Small intestine (tissue), 7 donors: ENCODE data around the gene DHRS1. TPM values are rescaled to one million over a fixed set of nuclear protein-coding genes. Genes with fewer than 3 reads are reported as not detected.

Source experiments
- DNase-seq, 2 donors: peaks; one replicate each; pipeline versions ENCODE4 v3.0.0 to v3.0.0-alpha.2; 2013
- FAIRE-seq: peaks from 2 replicates; lab custom pipeline; 2012; peaks lifted over from hg19 to GRCh38; lab: Jason Lieb, UNC
- H3K27ac ChIP-seq, 3 donors: one replicate each; pipeline ENCODE4 v1.5.1; 2013; ENCODE audit warnings: low read length in 2 of 3, mild to moderate bottlenecking in 2 of 3, control low read depth in 1 of 3, inconsistent platforms in 1 of 3, low read depth in 1 of 3, moderate library complexity in 1 of 3
- H3K27me3 ChIP-seq, 3 donors: one replicate each; pipeline ENCODE4 v1.6.1; 2013; ENCODE audit warnings: low read length in 3 of 3, inconsistent platforms in 1 of 3; ENCODE audit not compliant: control insufficient read depth in 3 of 3, insufficient read depth in 3 of 3
- H3K36me3 ChIP-seq, 3 donors: one replicate each; pipeline ENCODE4 v1.6.1; 2013; ENCODE audit warnings: low read length in 3 of 3, inconsistent platforms in 1 of 3, low read depth in 1 of 3, mild to moderate bottlenecking in 1 of 3, moderate library complexity in 1 of 3; ENCODE audit not compliant: control insufficient read depth in 3 of 3, insufficient read depth in 2 of 3
- H3K4me1 ChIP-seq, 3 donors: one replicate each; pipeline ENCODE4 v1.6.1; 2013; ENCODE audit warnings: low read length in 2 of 3, inconsistent platforms in 1 of 3, low read depth in 1 of 3, mild to moderate bottlenecking in 1 of 3, moderate library complexity in 1 of 3; ENCODE audit not compliant: control insufficient read depth in 3 of 3, insufficient read depth in 2 of 3
- H3K4me3 ChIP-seq, 3 donors: one replicate each; pipeline ENCODE4 v1.5.1; 2013; ENCODE audit warnings: low read length in 3 of 3, control low read depth in 1 of 3, inconsistent platforms in 1 of 3, low read depth in 1 of 3, mild to moderate bottlenecking in 1 of 3, moderate library complexity in 1 of 3
- H3K9me3 ChIP-seq, 2 donors: one replicate each; pipeline ENCODE4 v1.6.1; 2013; ENCODE audit warnings: low read depth in 1 of 2, low read length in 1 of 2; ENCODE audit not compliant: control insufficient read depth in 2 of 2, insufficient read depth in 1 of 2
- WGBS, 3 donors: extraction: QIAGEN DNeasy Blood & Tissue Kit; methylation state at CpG; one replicate each; pipeline ENCODE4 v1.1.7; 2013; 5-methylcytosine and 5-hydroxymethylcytosine counted together
- polyA plus RNA-seq, 4 donors: library from polyadenylated mRNA; stranded (reverse) in 3 of 4; unstranded in 1 of 4; fragments of 200-250 nt in 3 of 4; fragments of 120-200 nt in 1 of 4; gene quantifications; one replicate each; pipeline versions ENCODE4 v1.2.1 to v1.2.3, GENCODE V29; 2013
- donor health status: healthy with polysubstance abuse.
- donor health status: control.
- donor health status: control.
- donor health status: Bipolar disorder and iron deficiency.
- donor health status: healthy.

Gene DHRS1
- polyA plus RNA-seq, 4 donors, result 45.2 to 95.7 (median 66.5) TPM

DNA sequence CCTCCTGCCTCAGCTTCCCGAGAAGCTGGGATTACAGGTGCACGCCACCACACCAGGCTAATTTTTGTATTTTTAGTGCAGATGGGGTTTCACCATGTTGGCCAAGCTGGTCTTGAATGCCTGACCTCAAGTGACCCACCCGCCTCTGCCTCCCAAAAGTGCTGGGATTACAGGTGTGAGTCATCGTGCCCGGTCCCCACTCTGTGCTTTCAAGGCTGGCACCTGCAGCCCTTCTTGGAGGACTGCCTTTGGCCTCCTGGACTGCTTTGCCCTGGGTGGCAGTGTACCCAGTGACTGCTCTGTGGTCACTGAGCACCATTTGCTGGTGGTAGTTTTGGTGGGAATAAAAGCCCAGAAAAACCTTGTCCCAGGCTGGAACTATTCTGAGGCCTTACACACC lies 12.6 kb downstream of the DHRS1 start:
- no peaks in the 10 kb centered on the region for H3K4me1 ChIP-seq
- H3K27ac ChIP-seq, result no peak overlapping the region
- FAIRE-seq (no peak), DNase-seq (no peak)
- WGBS, 3 donors, result 95 to 98% (median 95%) methylated on average over 5 of the region's 5 CpGs
- H3K9me3 ChIP-seq, result no peaks in the 10 kb centered on the region
- peaks cover 5 to 39% (median 16%) of the 10 kb centered on the region in 3 donors for H3K36me3 ChIP-seq
- no peak overlapping the region for H3K4me3 ChIP-seq
- H3K27me3 ChIP-seq, result no peaks in the 10 kb centered on the region

DNA sequence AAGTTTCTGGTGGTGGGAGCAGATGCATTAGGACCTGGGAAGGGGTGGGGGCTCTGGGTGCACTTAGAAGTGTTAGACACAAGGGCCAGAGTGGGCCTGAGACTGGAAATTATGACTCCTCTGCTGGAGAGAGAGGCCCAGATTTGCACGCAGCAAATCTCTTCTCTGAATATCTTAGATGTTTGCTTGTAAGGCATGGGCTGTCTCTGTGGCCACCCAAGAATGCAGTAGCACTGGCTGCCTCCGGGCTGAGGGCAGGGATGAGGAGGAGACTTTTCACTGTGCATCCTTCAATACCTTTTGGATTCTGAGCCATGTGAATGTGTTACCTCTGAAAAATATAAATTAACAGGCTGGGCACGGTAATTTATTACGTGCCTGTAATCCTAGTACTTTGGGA lies 14.2 kb downstream of the DHRS1 start:
- no peaks in the 10 kb centered on the region for H3K27me3 ChIP-seq
- no peak overlapping the region for H3K4me3 ChIP-seq
- no peaks in the 10 kb centered on the region for H3K9me3 ChIP-seq
- H3K27ac ChIP-seq, result no peak overlapping the region
- no peak for DNase-seq
- FAIRE-seq, result no peak
- peaks cover 0 to 22% (median 5%) of the 10 kb centered on the region in 3 donors for H3K36me3 ChIP-seq
- no peaks in the 10 kb centered on the region for H3K4me1 ChIP-seq
- 63 to 80% (median 79%) methylated on average over 4 of the region's 4 CpGs for WGBS, 3 donors

DNA sequence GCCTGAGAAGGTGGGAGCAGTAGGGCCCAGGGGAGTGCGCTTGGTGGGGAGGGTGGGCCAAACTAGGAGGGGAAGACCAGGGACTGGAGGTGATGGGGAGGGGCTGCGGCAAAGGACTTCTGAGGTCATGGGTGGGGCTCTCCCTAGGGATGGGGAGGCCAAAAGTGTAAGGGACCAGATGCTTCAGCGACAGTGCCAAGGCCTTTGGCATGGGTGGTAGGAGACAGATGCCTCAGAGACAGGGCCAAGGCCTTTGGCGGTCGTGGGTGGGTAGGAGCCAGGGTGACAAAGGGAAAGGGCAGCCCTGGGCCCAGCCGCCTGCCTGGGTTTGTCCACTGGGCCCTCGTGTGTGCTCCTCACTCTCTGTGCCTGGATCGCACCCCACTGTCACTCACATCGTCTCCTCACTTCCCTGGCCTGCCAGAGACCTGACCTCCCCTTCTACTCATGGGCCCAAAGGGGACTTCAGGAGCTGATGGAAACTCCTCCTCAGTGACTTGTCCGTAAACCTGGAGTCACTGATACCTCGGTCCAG lies 15.0 kb downstream of the DHRS1 start:
- WGBS, 3 donors, result 81 to 92% (median 82%) methylated on average over 10 to 11 of the region's 11 CpGs
- DNase-seq, result no peak
- H3K4me1 ChIP-seq, result no peaks in the 10 kb centered on the region
- H3K27me3 ChIP-seq, result no peaks in the 10 kb centered on the region
- no peaks in the 10 kb centered on the region for H3K9me3 ChIP-seq
- no peak overlapping the region for H3K27ac ChIP-seq
- FAIRE-seq, result no peak
- H3K36me3 ChIP-seq, result peaks cover 0 to 14% (median 0%) of the 10 kb centered on the region in 3 donors
- H3K4me3 ChIP-seq, result no peak overlapping the region

DNA sequence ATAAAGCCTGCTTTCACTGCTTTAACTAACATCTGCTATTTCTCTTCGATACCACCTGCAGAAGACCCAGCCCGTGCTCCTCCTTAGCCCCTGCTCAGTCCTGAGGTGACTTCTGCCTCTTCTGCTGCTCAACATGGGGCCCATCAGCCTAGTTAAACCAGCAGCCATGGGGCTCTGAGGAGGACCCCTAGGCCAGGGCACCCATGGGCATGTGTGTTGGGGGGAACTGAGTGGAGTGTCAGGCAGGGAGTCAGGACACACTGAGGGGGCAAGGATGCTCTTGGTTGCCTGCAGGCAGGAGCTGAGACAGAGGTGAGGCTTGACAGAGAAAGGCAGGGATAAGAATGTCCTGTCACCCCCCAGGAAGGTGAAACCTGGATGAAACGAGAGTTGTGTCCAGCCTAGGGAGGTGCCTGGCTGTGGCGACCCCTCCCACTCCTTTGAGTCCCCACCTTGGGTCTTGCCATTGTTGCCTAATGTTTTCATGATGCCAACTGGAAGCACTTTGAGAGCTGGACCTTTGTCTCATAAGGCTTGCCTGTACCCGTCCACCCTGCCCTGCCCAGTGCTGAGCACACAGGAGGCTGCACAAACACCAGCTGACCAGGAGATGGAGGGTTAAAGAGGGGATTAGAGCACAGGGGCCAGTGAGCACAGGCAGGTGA lies 15.7 kb downstream of the DHRS1 start:
- FAIRE-seq, result no peak
- H3K4me3 ChIP-seq, result no peak overlapping the region
- no peaks in the 10 kb centered on the region for H3K4me1 ChIP-seq
- H3K36me3 ChIP-seq, result peaks cover 0 to 10% (median 0%) of the 10 kb centered on the region in 3 donors
- no peaks in the 10 kb centered on the region for H3K27me3 ChIP-seq
- H3K9me3 ChIP-seq, result no peaks in the 10 kb centered on the region
- WGBS, 3 donors, result 87 to 93% (median 90%) methylated on average over 5 of the region's 5 CpGs
- no peak overlapping the region for H3K27ac ChIP-seq
- DNase-seq, result no peak

DNA sequence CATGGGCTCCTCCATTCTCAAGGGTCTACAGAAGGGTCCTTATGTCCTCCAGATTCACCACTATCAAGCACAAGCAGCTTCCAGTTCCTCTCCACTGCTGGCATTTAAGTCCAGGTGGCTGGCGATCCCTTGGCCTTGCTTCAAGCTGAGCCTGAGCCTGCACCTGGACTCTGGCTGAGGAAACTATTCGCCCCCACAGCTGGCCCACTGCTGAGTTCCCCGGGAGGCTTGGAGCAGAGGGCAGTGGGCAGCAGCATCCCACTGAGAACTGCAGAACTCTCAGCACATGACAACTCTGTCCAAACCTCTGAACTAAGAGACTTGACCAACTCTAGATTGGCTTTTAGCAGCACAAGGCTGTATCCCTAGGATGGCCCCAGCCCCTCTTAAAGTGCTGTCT lies 16.8 kb downstream of the DHRS1 start:
- H3K27me3 ChIP-seq, result no peaks in the 10 kb centered on the region
- H3K4me1 ChIP-seq, result no peaks in the 10 kb centered on the region
- WGBS, 3 donors, result 68 to 81% (median 74%) methylated on average over 3 of the region's 3 CpGs
- H3K9me3 ChIP-seq, result no peaks in the 10 kb centered on the region
- H3K36me3 ChIP-seq, result peaks cover 0 to 5% (median 0%) of the 10 kb centered on the region in 3 donors
- DNase-seq (no peak), FAIRE-seq (no peak)
- no peak overlapping the region for H3K4me3 ChIP-seq
- H3K27ac ChIP-seq, result no peak overlapping the region

DNA sequence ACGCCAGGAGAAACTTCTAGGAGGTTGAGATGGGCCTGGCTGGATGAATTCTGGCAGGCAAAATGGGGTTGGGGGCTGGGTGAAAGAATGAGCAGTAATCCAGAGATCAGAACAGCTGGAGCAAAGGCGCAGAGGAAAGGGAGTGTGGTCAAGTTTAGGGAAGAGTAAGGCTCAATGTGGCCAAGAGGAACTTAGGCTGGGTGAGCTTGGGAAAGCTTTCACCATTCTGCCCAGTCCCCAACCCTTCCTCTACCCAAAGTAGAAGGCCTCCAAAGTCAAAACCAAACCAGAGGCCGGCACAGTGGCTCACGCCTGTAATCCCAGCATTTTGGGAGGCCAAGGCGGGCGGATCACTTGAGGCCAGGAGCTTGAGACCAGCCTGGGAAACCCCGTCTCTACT lies 17.9 kb downstream of the DHRS1 start:
- H3K4me1 ChIP-seq, result no peaks in the 10 kb centered on the region
- no peak overlapping the region for H3K27ac ChIP-seq
- H3K36me3 ChIP-seq, result peaks cover 0 to 5% (median 0%) of the 10 kb centered on the region in 3 donors
- H3K27me3 ChIP-seq, result no peaks in the 10 kb centered on the region
- FAIRE-seq, result no peak
- 91 to 95% (median 92%) methylated on average over 7 of the region's 7 CpGs for WGBS, 3 donors
- H3K4me3 ChIP-seq, result no peak overlapping the region
- DNase-seq, result no peak
- H3K9me3 ChIP-seq, result no peaks in the 10 kb centered on the region

DNA sequence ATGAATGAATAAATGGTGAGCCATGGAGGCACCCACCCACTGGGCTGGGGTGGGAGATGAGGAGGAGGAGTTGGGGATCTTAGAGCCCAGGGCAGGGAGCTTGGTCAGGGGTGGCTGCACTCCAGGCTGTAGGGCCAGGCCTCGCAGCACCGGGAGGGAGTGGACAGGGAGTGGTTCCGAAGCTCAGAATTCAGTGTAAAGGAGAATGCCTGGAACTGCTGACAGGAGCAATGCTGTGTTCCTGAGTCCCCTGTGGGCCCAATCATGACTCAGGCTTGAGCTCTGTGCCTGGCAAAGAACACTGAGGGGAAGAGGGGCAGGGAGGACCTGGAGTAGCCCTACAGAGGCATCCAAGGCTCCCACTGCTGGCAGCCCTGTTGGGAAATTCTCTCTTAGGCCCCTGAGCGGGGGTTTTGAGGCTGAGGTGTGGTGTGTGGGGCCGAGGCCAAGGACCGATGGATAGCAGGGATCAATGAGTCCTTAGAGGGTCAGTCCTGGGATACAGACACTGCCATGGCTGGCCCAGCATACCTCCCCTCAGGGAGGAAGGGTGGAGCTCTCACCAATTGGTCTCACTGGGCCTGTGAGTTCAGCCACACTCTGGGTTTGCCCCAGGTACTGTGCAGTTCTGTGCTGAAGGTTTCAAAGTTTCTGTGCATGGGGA lies 18.7 kb downstream of the DHRS1 start:
- 86 to 91% (median 87%) methylated on average over 6 of the region's 6 CpGs for WGBS, 3 donors
- no peak overlapping the region for H3K4me3 ChIP-seq
- H3K36me3 ChIP-seq, result peaks cover 0 to 3% (median 0%) of the 10 kb centered on the region in 3 donors
- FAIRE-seq (no peak), DNase-seq (no peak)
- no peaks in the 10 kb centered on the region for H3K27me3 ChIP-seq
- no peaks in the 10 kb centered on the region for H3K9me3 ChIP-seq
- no peaks in the 10 kb centered on the region for H3K4me1 ChIP-seq
- no peak overlapping the region for H3K27ac ChIP-seq

DNA sequence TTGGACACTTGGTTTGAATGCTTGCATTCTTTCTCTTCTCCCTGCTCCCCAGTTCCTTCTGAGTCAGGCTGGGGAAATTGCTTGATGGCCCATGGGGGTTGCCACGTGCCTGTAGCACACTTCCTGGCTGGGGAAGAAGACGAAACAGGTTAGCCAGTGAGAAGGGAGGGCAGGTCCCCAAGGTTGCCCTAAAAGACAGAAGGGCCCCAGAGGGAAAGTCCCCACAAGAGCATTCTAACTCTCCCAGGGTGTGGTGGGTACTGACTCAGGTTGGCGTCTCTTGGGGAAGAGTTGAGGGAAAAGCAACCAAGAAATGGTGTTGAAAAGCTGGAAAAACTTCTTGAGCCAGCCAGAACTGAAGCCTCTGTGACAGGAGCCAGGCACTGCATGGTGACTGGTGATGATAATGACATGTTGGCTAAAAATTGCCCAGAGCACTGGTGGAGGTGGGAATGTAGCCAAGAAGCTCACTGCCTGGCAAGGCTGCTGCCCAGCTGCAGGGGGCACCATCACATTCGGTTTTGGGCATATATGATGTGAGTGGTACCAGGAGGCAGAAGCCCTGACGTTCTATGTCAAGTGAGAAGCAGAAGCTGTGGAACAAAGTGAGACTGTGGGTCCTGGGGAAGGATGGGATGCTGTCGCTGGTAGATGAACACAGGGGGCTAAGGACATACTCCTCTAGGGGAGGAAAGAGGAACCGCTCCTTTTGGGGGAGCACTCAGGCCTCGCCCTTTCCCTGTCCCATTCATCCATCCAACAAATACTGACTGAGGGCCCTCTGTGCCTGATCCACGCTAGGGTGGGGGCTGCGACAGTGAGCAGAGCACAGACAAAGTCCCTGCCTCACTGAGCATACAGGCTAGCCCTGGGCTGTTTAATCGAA lies 20.0 kb downstream of the DHRS1 start:
- H3K9me3 ChIP-seq, result no peaks in the 10 kb centered on the region
- H3K4me3 ChIP-seq, result no peak overlapping the region
- H3K4me1 ChIP-seq, result no peaks in the 10 kb centered on the region
- 67 to 77% (median 73%) methylated on average over 11 of the region's 11 CpGs for WGBS, 3 donors
- DNase-seq, result no peak
- H3K36me3 ChIP-seq, result peaks cover 0 to 7% (median 0%) of the 10 kb centered on the region in 3 donors
- FAIRE-seq, result no peak
- H3K27ac ChIP-seq, result no peak overlapping the region
- H3K27me3 ChIP-seq, result no peaks in the 10 kb centered on the region
